HepG2 (cell line): Measurements from ENCODE around the gene SERPINB6. TPM values are rescaled to one million over a fixed set of nuclear protein-coding genes. Genes with fewer than 3 reads are reported as not detected.
"Not testable (repeated sequence)": the region's sequence is repeated elsewhere in the genome, so short reads cannot be mapped to it uniquely, and the experiment has no call there.

Experiments
- ATAC-seq: fragments of 200-7000 bp; cut with Tn5 transposase; 3 replicates; pipeline ENCODE4 v1.9.1; 2020; ENCODE audit warnings: mild to moderate bottlenecking, moderate library complexity
- BruUV-seq: library from RNA; stranded (reverse); fragments of 400-500 nt; replicated peaks from 2 replicates; lab custom pipeline; 2021; lab: Mats Ljungman, UMichigan
- CTCF ChIA-PET: fragments of 300-600 bp; formaldehyde crosslinking; extraction: SDS; loops from one replicate; lab custom pipeline; 2021; ENCODE audit warnings: low total read pairs, inconsistent platforms, low intra/inter-chr PET ratio; lab: Yijun Ruan, JAX
- POLR2A ChIA-PET: fragments of 350-600 bp; sonication (Branson Sonifier 250); formaldehyde crosslinking; loops from one replicate; lab custom pipeline; 2020; ENCODE audit warnings: antibody characterized with exemption, inconsistent platforms; lab: Yijun Ruan, JAX
- DNase-seq: peaks from one replicate; pipeline ENCODE4 v3.0.0-alpha.2; 2015; ENCODE audit warnings: low spot score
- FAIRE-seq: peaks from 3 replicates; lab custom pipeline; 2011; peaks lifted over from hg19 to GRCh38; lab: Jason Lieb, UNC
- H2AFZ ChIP-seq: one replicate; pipeline ENCODE4 v1.6.1; 2011; ENCODE audit warnings: low read length, inconsistent platforms
- H3K27ac ChIP-seq: fragments of 300-600 bp; 3 replicates; pipeline ENCODE4 v1.8.0; 2011; ENCODE audit warnings: mixed run types, mild to moderate bottlenecking, mixed read lengths, low read length, inconsistent platforms; ENCODE audit not compliant: insufficient read depth; ENCODE audit errors: extremely low read length
- H3K27me3 ChIP-seq, 2 experiments: fragments of 200-600 bp in 1 of 2; 2 replicates in 1 of 2; 3 replicates in 1 of 2; pipeline versions ENCODE4 v1.6.0 to v1.8.0; 2011; ENCODE audit warnings: low read length in 2 of 2, mild to moderate bottlenecking in 2 of 2, moderate library complexity in 2 of 2, inconsistent platforms in 1 of 2; ENCODE audit not compliant: insufficient read depth in 2 of 2, control insufficient read depth in 1 of 2
- H3K36me3 ChIP-seq, 2 experiments: fragments of 200-600 bp in 1 of 2; replicated peaks in 1 of 2; 2 replicates in 1 of 2; 3 replicates in 1 of 2; pipeline versions ENCODE4 v1.5.1 to v1.8.0; 2011; ENCODE audit warnings: low read length in 2 of 2, inconsistent platforms in 1 of 2; ENCODE audit not compliant: insufficient read depth in 2 of 2, control insufficient read depth in 1 of 2
- H3K4me1 ChIP-seq: 2 replicates; pipeline ENCODE4 v1.5.1; 2012; ENCODE audit warnings: low read length, inconsistent platforms; ENCODE audit not compliant: insufficient read depth
- H3K4me2 ChIP-seq: 2 replicates; pipeline ENCODE4 v1.6.0; 2011; ENCODE audit warnings: low read depth, low read length, inconsistent platforms
- H3K4me3 ChIP-seq, 3 experiments: fragments of 200-600 bp in 1 of 3; sonication (generic), shearing (Covaris generic) in 1 of 3; replicated peaks in 1 of 3; 2 replicates each; pipeline ENCODE4 v1.5.1; 2011 to 2016; ENCODE audit warnings: low read length in 3 of 3, inconsistent platforms in 2 of 3, low read depth in 2 of 3, mild to moderate bottlenecking in 2 of 3, control low read depth in 1 of 3, mixed read lengths in 1 of 3; ENCODE audit not compliant: insufficient read depth in 1 of 3
- H3K79me2 ChIP-seq: one replicate; pipeline ENCODE4 v1.6.1; 2011; ENCODE audit warnings: low read length, inconsistent platforms; ENCODE audit not compliant: insufficient read depth
- H3K9ac ChIP-seq: 2 replicates; pipeline ENCODE4 v1.6.0; 2011; ENCODE audit warnings: mild to moderate bottlenecking, low read depth, low read length, inconsistent platforms; ENCODE audit not compliant: insufficient read depth
- H3K9me3 ChIP-seq: 2 replicates; pipeline ENCODE4 v1.5.1; 2012; ENCODE audit warnings: mild to moderate bottlenecking, low read length
- H4K20me1 ChIP-seq: 2 replicates; pipeline ENCODE4 v1.6.0; 2011; ENCODE audit warnings: inconsistent platforms, mild to moderate bottlenecking, low read length, moderate library complexity; ENCODE audit not compliant: insufficient read depth
- GABPA ChIP-seq, 2 experiments: IDR thresholded peaks; 2 replicates each; pipeline ENCODE4 v1.6.1; 2011 to 2016; ENCODE audit warnings: low read depth in 2 of 2, low read length in 1 of 2, missing biosample characterization in 1 of 2, missing genetic modification characterization in 1 of 2
- GMEB1 ChIP-seq: sonication (generic); formaldehyde crosslinking; IDR thresholded peaks from 2 replicates; pipeline ENCODE4 v1.5.1; 2020; ENCODE audit warnings: missing genetic modification reagents, mild to moderate bottlenecking, borderline replicate concordance
- GZF1 ChIP-seq: sonication (generic); formaldehyde crosslinking; IDR thresholded peaks from 2 replicates; pipeline ENCODE4 v1.5.1; 2020; ENCODE audit warnings: mild to moderate bottlenecking, missing genetic modification reagents
- IRX3 ChIP-seq: sonication (generic); formaldehyde crosslinking; IDR thresholded peaks from 2 replicates; pipeline ENCODE4 v1.8.1; 2023; ENCODE audit warnings: mild to moderate bottlenecking, low read depth, missing genetic modification reagents, borderline replicate concordance
- KLF12 ChIP-seq: sonication (generic); formaldehyde crosslinking; IDR thresholded peaks from 2 replicates; pipeline ENCODE4 v1.4.0; 2020; ENCODE audit warnings: missing genetic modification reagents, borderline replicate concordance
- KLF16 ChIP-seq, 2 experiments: sonication (generic) in 1 of 2; formaldehyde crosslinking in 1 of 2; IDR thresholded peaks; 2 replicates each; pipeline versions ENCODE4 v1.6.1 to v1.8.0; 2016 to 2023; ENCODE audit warnings: missing genetic modification reagents in 2 of 2, missing compliant biosample characterization in 1 of 2
- SPEN ChIP-seq: sonication (generic); formaldehyde crosslinking; IDR thresholded peaks from 2 replicates; pipeline ENCODE4 v1.5.1; 2020; ENCODE audit warnings: low read depth, mild to moderate bottlenecking, missing genetic modification reagents
- XBP1 ChIP-seq: sonication (generic); formaldehyde crosslinking; IDR thresholded peaks from 2 replicates; pipeline ENCODE4 v1.5.0; 2020; ENCODE audit warnings: missing genetic modification reagents
- ZBTB20 ChIP-seq: sonication (generic); formaldehyde crosslinking; IDR thresholded peaks from 2 replicates; pipeline ENCODE4 v1.8.1; 2023; ENCODE audit warnings: missing genetic modification reagents, low read depth, mild to moderate bottlenecking, borderline replicate concordance
- ZMYM3 ChIP-seq: sonication (generic); formaldehyde crosslinking; IDR thresholded peaks from 2 replicates; pipeline ENCODE4 v1.5.1; 2020; ENCODE audit warnings: mild to moderate bottlenecking, missing genetic modification reagents
- ZNF18 ChIP-seq: sonication (generic); formaldehyde crosslinking; IDR thresholded peaks from 2 replicates; pipeline ENCODE4 v1.8.0; 2022; ENCODE audit warnings: mild to moderate bottlenecking, missing genetic modification reagents; ENCODE audit not compliant: insufficient replicate concordance
- ZNF180 ChIP-seq: sonication (generic); formaldehyde crosslinking; IDR thresholded peaks from 2 replicates; pipeline ENCODE4 v1.4.0; 2020; ENCODE audit warnings: low read depth, missing genetic modification reagents, borderline replicate concordance
- ZNF362 ChIP-seq: sonication (generic); formaldehyde crosslinking; IDR thresholded peaks from 2 replicates; pipeline ENCODE4 v1.4.0; 2020; ENCODE audit warnings: missing genetic modification reagents, mild to moderate bottlenecking, borderline replicate concordance
- WGBS: methylation state at CpG from one replicate; pipeline ENCODE4 v1.1.6; 2017; ENCODE audit warnings: low lambda C conversion rate; 5-methylcytosine and 5-hydroxymethylcytosine counted together
- in situ Hi-C: cut with HindIII; loops from 2 replicates; pipeline ENCODE4 v1.10.0; 2017; ENCODE audit warnings: low pct_unique_long_range_greater_than_20kb; ENCODE audit not compliant: extremely low pct_ligation_motif_present
- intact Hi-C: fragments of 100-400 bp; cut with micrococcal nuclease; formaldehyde crosslinking; loops from one replicate; pipeline ENCODE4 v1.10.0; 2022; ENCODE audit not compliant: unreplicated experiment
- polyA plus RNA-seq, 8 experiments: library from polyadenylated mRNA; depleted of rRNA in 3 of 8; stranded (reverse) in 7 of 8; unstranded in 1 of 8; fragments of >200 nt; fragmentation: Illumina TruSeq in 4 of 8; extraction: Trizol in 4 of 8; gene quantifications; 2 replicates each; pipeline versions ENCODE4 v1.2.1 to v1.2.3, GENCODE V29; 2011 to 2016; ENCODE audit warnings: low read depth in 4 of 8, missing spikeins in 1 of 8, mixed read lengths in 1 of 8; ENCODE audit not compliant: insufficient read depth in 1 of 8
- total RNA-seq, 5 experiments: library from RNA; depleted of rRNA; stranded (reverse); fragments of >200 nt; fragmentation: Illumina TruSeq; extraction: Trizol; gene quantifications; 2 replicates each; pipeline ENCODE4 v1.2.3, GENCODE V29; 2016; ENCODE audit warnings: low read depth in 1 of 5

The SERPINB6 gene
- total and polyA plus RNA-seq, 2 of the 13 experiments (the other 11 are each of a cell fraction or from before 2014, with no cell fraction given), result 38.2 to 61.3 TPM

GRCh38 chr6:2942116-2942515 lies 29.3 kb downstream of the SERPINB6 start:
- CTCF ChIA-PET, BruUV-seq, FAIRE-seq, in situ Hi-C loops, H3K27ac ChIP-seq, intact Hi-C loops, H2AFZ ChIP-seq, DNase-seq, ATAC-seq, H3K4me3 ChIP-seq, H3K9me3 ChIP-seq, H3K9ac ChIP-seq, H3K79me2 ChIP-seq, H3K36me3 ChIP-seq, H4K20me1 ChIP-seq, H3K4me2 ChIP-seq, H3K27me3 ChIP-seq: not testable (repeated sequence)
- 0 out of 2 replicates have a peak, but pooled peaks have one; percentile 24 for TF ChIP-seq ZNF362 (CRISPR knock-in tag)
- POLR2A ChIA-PET, result interaction anchor here (1.5 kb wide), 1 partner anchor 101 kb away, joined by 3 read pairs; the partner anchor contains the start of gene SERPINB1
- peaks cover 36% of the 10 kb centered on the region for H3K4me1 ChIP-seq
- 88% methylated on average over 21 of the region's 21 CpGs for WGBS

- whole genome bisulfite sequencing, result 73% methylated on average over 3 of the region's 3 CpGs
- intact Hi-C loops (no loop called here), in situ Hi-C loops (no loop called here)
- ChIA-PET POLR2A (interaction anchor here (1.5 kb wide), 2 partner anchors 49 to 99 kb away, joined by 6 to 7 read pairs; partner anchors contain the start of gene SERPINB1), CTCF (no interaction called here)
- H3K36me3 ChIP-seq, result no peaks in the 10 kb centered on the region
- H3K4me1 ChIP-seq, result peaks cover 36% of the 10 kb centered on the region
- H3K79me2 ChIP-seq, result no peaks in the 10 kb centered on the region
- BruUV-seq, result no TSS peak
- no peak overlapping the region for H3K4me3 ChIP-seq
- DNase-seq (no peak), ATAC-seq (no peak), FAIRE-seq (no peak)
- no peak overlapping the region for H3K27ac ChIP-seq
- no peak overlapping the region for H3K9ac ChIP-seq
- 0 out of 5 replicates have a peak, but pooled peaks cover 0 to 4% of the 10 kb centered on the region in 2 experiments for H3K27me3 ChIP-seq
- no peaks in the 10 kb centered on the region for H3K9me3 ChIP-seq
- no peaks in the 10 kb centered on the region for H4K20me1 ChIP-seq
- H2AFZ ChIP-seq, result no peak overlapping the region
- no peak overlapping the region for H3K4me2 ChIP-seq
- TF ChIP-seq ZBTB20 (CRISPR knock-in tag) (no peak), GMEB1 (no peak), KLF12 (CRISPR knock-in tag) (no peak), GABPA (IDR thresholded peaks at IDR 0.05; ENCODE audit: low read depth, low read length) (no peak), GABPA (CRISPR knock-in tag; IDR thresholded peaks at IDR 0.05; ENCODE audit: low read depth) (no peak), ZNF18 (CRISPR knock-in tag) (no peak), SPEN (CRISPR knock-in tag) (no peak), ZNF180 (no peak), IRX3 (CRISPR knock-in tag) (no peak), XBP1 (CRISPR knock-in tag) (no peak), ZMYM3 (CRISPR knock-in tag) (no peak), GZF1 (CRISPR knock-in tag) (no peak), KLF16 (CRISPR knock-in tag; IDR thresholded peaks at IDR 0.05) (no peak)
These were observed 30.5 kb downstream of the SERPINB6 start for GRCh38 chr6:2940851-2941250.
